Measurements from ENCODE around the gene IGLON5. TPM values are rescaled to one million over a fixed set of nuclear protein-coding genes. Genes with fewer than 3 reads are reported as not detected.

Gene IGLON5
- total and polyA plus RNA-seq, 7 experiments from 2014 or later, result not detected

- ChIA-PET CTCF (no interaction called here), POLR2A (no interaction called here)
- peak overlapping the region in 4 of 9 donors; percentile 15 to 41 (median 27) for H3K27ac Mint-ChIP-seq
- H3K27ac ChIP-seq (ENCODE audit: low read depth, low read length), result no peak overlapping the region
- ATAC-seq (no peak), DNase-seq (no peak)
- intact Hi-C loops (cut with micrococcal nuclease), result no loop called here
- H3K9me3 Mint-ChIP-seq, result peaks cover 0 to 2% (median 0%) of the 10 kb centered on the region in 11 donors
- no peak overlapping the region for H3K4me3 ChIP-seq (ENCODE audit: low read length)
- no peaks in the 10 kb centered on the region for H3K27me3 Mint-ChIP-seq
- H3K36me3 ChIP-seq (ENCODE audit: control insufficient read depth in 2 of 3, insufficient read depth in 3 of 3, low read length in 3 of 3), result peaks cover 0 to 38% (median 6%) of the 10 kb centered on the region in 3 experiments
- H3K9me3 ChIP-seq (ENCODE audit: control insufficient read depth in 2 of 3, low read length in 3 of 3), result no peaks in the 10 kb centered on the region
- peaks cover 0 to 14% of the 10 kb centered on the region in 2 donors for H3K4me1 ChIP-seq (ENCODE audit: control insufficient read depth in 2 of 2, insufficient read depth in 2 of 2, low read length in 2 of 2)
- peaks cover 7 to 32% (median 11%) of the 10 kb centered on the region in 5 donors for H3K36me3 Mint-ChIP-seq
- no peak overlapping the region for H3K4me3 Mint-ChIP-seq
- peaks cover 16 to 23% (median 20%) of the 10 kb centered on the region in 7 donors for H3K4me1 Mint-ChIP-seq
- H3K27me3 ChIP-seq (ENCODE audit: control insufficient read depth in 2 of 2, insufficient read depth in 2 of 2, low read length in 2 of 2), result no peaks in the 10 kb centered on the region
Observed at GRCh38 chr19:51351266-51351990, 40.0 kb downstream of the IGLON5 start.

- DNase-seq (no peak), ATAC-seq (no peak)
- H3K27me3 Mint-ChIP-seq, result no peaks in the 10 kb centered on the region
- Histone ChIP-seq H3K27me3 (ENCODE audit: control insufficient read depth in 2 of 2, insufficient read depth in 2 of 2, low read length in 2 of 2) (no peaks in the 10 kb centered on the region), H3K9me3 (ENCODE audit: control insufficient read depth in 2 of 3, low read length in 3 of 3) (no peaks in the 10 kb centered on the region), H3K27ac (ENCODE audit: low read depth, low read length) (no peak overlapping the region), H3K4me3 (ENCODE audit: low read length) (no peak overlapping the region), H3K4me1 (ENCODE audit: control insufficient read depth in 2 of 2, insufficient read depth in 2 of 2, low read length in 2 of 2) (peaks cover 0 to 14% of the 10 kb centered on the region in 2 donors), H3K36me3 (ENCODE audit: control insufficient read depth in 2 of 3, insufficient read depth in 3 of 3, low read length in 3 of 3) (peaks cover 0 to 28% (median 3%) of the 10 kb centered on the region in 3 experiments)
- peaks cover 0 to 2% (median 0%) of the 10 kb centered on the region in 11 donors for H3K9me3 Mint-ChIP-seq
- ChIA-PET POLR2A (no interaction called here), CTCF (no interaction called here)
- H3K4me1 Mint-ChIP-seq, result peaks cover 16 to 27% (median 24%) of the 10 kb centered on the region in 7 donors
- H3K36me3 Mint-ChIP-seq, result peaks cover 7 to 23% (median 10%) of the 10 kb centered on the region in 5 donors
- no peak overlapping the region for H3K4me3 Mint-ChIP-seq
- intact Hi-C loops (cut with micrococcal nuclease), result no loop called here
- H3K27ac Mint-ChIP-seq, result no peak overlapping the region
Observed at GRCh38 chr19:51352783-51353360, 41.4 kb downstream of the IGLON5 start.

GRCh38 chr19:51354103-51354741 is 42.8 kb downstream of the IGLON5 start:
- CTCF ChIA-PET, result interaction anchor here (0.6 kb wide), 1 partner anchor 985 kb away, joined by 3 read pairs; no protein-coding TSS in a partner anchor
- DNase-seq, result no peak
- no peaks in the 10 kb centered on the region for H3K27me3 Mint-ChIP-seq
- ATAC-seq, result no peak
- peaks cover 0 to 2% (median 0%) of the 10 kb centered on the region in 11 donors for H3K9me3 Mint-ChIP-seq
- Histone ChIP-seq H3K36me3 (ENCODE audit: control insufficient read depth in 2 of 3, insufficient read depth in 3 of 3, low read length in 3 of 3) (peaks cover 0 to 28% (median 3%) of the 10 kb centered on the region in 3 experiments), H3K9me3 (ENCODE audit: control insufficient read depth in 2 of 3, low read length in 3 of 3) (no peaks in the 10 kb centered on the region), H3K4me3 (ENCODE audit: low read length) (no peak overlapping the region), H3K4me1 (ENCODE audit: control insufficient read depth in 2 of 2, insufficient read depth in 2 of 2, low read length in 2 of 2) (peaks cover 0 to 14% of the 10 kb centered on the region in 2 donors), H3K27ac (ENCODE audit: low read depth, low read length) (peak overlapping the region; percentile 50), H3K27me3 (ENCODE audit: control insufficient read depth in 2 of 2, insufficient read depth in 2 of 2, low read length in 2 of 2) (no peaks in the 10 kb centered on the region)
- POLR2A ChIA-PET, result interaction anchor here (0.8 kb wide), 1 partner anchor 11 kb away, joined by 3 read pairs; no protein-coding TSS in a partner anchor
- H3K4me1 Mint-ChIP-seq, result peaks cover 21 to 27% (median 24%) of the 10 kb centered on the region in 7 donors
- H3K4me3 Mint-ChIP-seq, result peak overlapping the region in 8 of 10 donors; percentile 9 to 79 (median 70)
- peaks cover 7 to 23% (median 10%) of the 10 kb centered on the region in 5 donors for H3K36me3 Mint-ChIP-seq
- intact Hi-C loops (cut with micrococcal nuclease), result no loop called here
- peak overlapping the region; percentile 39 to 88 (median 78) for H3K27ac Mint-ChIP-seq

GRCh38 chr19:51354742-51355148 is 43.3 kb downstream of the IGLON5 start:
- Mint-ChIP-seq H3K9me3 (peaks cover 0 to 2% (median 0%) of the 10 kb centered on the region in 11 donors), H3K27ac (peak overlapping the region; percentile 39 to 88 (median 78)), H3K36me3 (peaks cover 7 to 22% (median 10%) of the 10 kb centered on the region in 5 donors), H3K4me1 (peaks cover 21 to 31% (median 24%) of the 10 kb centered on the region in 7 donors), H3K4me3 (peak overlapping the region; percentile 0 to 79 (median 69)), H3K27me3 (no peaks in the 10 kb centered on the region)
- ChIA-PET POLR2A (interaction anchor here (0.8 kb wide), 1 partner anchor 11 kb away, joined by 3 read pairs; no protein-coding TSS in a partner anchor), CTCF (interaction anchor here (0.6 to 0.8 kb wide), 2 partner anchors 11 to 986 kb away, joined by 3 read pairs; partner anchors contain the start of gene ETFB)
- intact Hi-C loops (cut with micrococcal nuclease), result no loop called here
- peak in 7 of 9 donors; percentile 49 to 70 (median 58) for DNase-seq
- no peaks in the 10 kb centered on the region for H3K9me3 ChIP-seq (ENCODE audit: control insufficient read depth in 2 of 3, low read length in 3 of 3)
- peaks cover 0 to 14% of the 10 kb centered on the region in 2 donors for H3K4me1 ChIP-seq (ENCODE audit: control insufficient read depth in 2 of 2, insufficient read depth in 2 of 2, low read length in 2 of 2)
- H3K36me3 ChIP-seq (ENCODE audit: control insufficient read depth in 2 of 3, insufficient read depth in 3 of 3, low read length in 3 of 3), result peaks cover 0 to 28% (median 3%) of the 10 kb centered on the region in 3 experiments
- H3K27ac ChIP-seq (ENCODE audit: low read depth, low read length), result peak overlapping the region; percentile 50
- peak; percentile 93 for ATAC-seq
- no peak overlapping the region for H3K4me3 ChIP-seq (ENCODE audit: low read length)
- no peaks in the 10 kb centered on the region for H3K27me3 ChIP-seq (ENCODE audit: control insufficient read depth in 2 of 2, insufficient read depth in 2 of 2, low read length in 2 of 2)

GRCh38 chr19:51356159-51356801 is 44.8 kb downstream of the IGLON5 start:
- H3K27me3 Mint-ChIP-seq, result no peaks in the 10 kb centered on the region
- H3K36me3 ChIP-seq (ENCODE audit: control insufficient read depth in 2 of 3, insufficient read depth in 3 of 3, low read length in 3 of 3), result peaks cover 0 to 13% (median 0%) of the 10 kb centered on the region in 3 experiments
- ChIA-PET CTCF (interaction anchor here (0.6 to 0.7 kb wide), 3 partner anchors 27 to 198 kb away, joined by 3 to 5 read pairs (median 3); no protein-coding TSS in a partner anchor), POLR2A (interaction anchor here (1.2 kb wide), 1 partner anchor 22 kb away, joined by 3 read pairs; no protein-coding TSS in a partner anchor)
- H3K27ac ChIP-seq (ENCODE audit: low read depth, low read length), result no peak overlapping the region
- ATAC-seq (no peak), DNase-seq (no peak)
- peaks cover 7 to 17% (median 10%) of the 10 kb centered on the region in 5 donors for H3K36me3 Mint-ChIP-seq
- peaks cover 21 to 31% (median 25%) of the 10 kb centered on the region in 7 donors for H3K4me1 Mint-ChIP-seq
- peaks cover 0 to 2% (median 0%) of the 10 kb centered on the region in 11 donors for H3K9me3 Mint-ChIP-seq
- intact Hi-C loops (cut with micrococcal nuclease), result no loop called here
- peak overlapping the region in 5 of 9 donors; percentile 43 to 78 (median 59) for H3K27ac Mint-ChIP-seq
- peak overlapping the region in 1 of 10 donors; percentile 15 for H3K4me3 Mint-ChIP-seq
- H3K4me1 ChIP-seq (ENCODE audit: control insufficient read depth in 2 of 2, insufficient read depth in 2 of 2, low read length in 2 of 2), result peaks cover 0 to 14% of the 10 kb centered on the region in 2 donors
- no peaks in the 10 kb centered on the region for H3K9me3 ChIP-seq (ENCODE audit: control insufficient read depth in 2 of 3, low read length in 3 of 3)
- H3K4me3 ChIP-seq (ENCODE audit: low read length), result no peak overlapping the region
- no peaks in the 10 kb centered on the region for H3K27me3 ChIP-seq (ENCODE audit: control insufficient read depth in 2 of 2, insufficient read depth in 2 of 2, low read length in 2 of 2)

- Mint-ChIP-seq H3K9me3 (no peaks in the 10 kb centered on the region), H3K27ac (no peak overlapping the region), H3K4me1 (peaks cover 25 to 43% (median 35%) of the 10 kb centered on the region in 7 donors), H3K4me3 (peak overlapping the region in 1 of 10 donors; percentile 58), H3K27me3 (no peaks in the 10 kb centered on the region), H3K36me3 (peaks cover 0 to 15% (median 0%) of the 10 kb centered on the region in 5 donors)
- ATAC-seq (no peak), DNase-seq (no peak)
- ChIA-PET POLR2A (no interaction called here), CTCF (no interaction called here)
- intact Hi-C loops (cut with micrococcal nuclease), result no loop called here
- H3K4me3 ChIP-seq (ENCODE audit: low read length), result no peak overlapping the region
- H3K36me3 ChIP-seq (ENCODE audit: control insufficient read depth in 2 of 3, insufficient read depth in 3 of 3, low read length in 3 of 3), result peaks cover 0 to 2% (median 0%) of the 10 kb centered on the region in 3 experiments
- no peaks in the 10 kb centered on the region for H3K9me3 ChIP-seq (ENCODE audit: control insufficient read depth in 2 of 3, low read length in 3 of 3)
- no peak overlapping the region for H3K27ac ChIP-seq (ENCODE audit: low read depth, low read length)
- H3K4me1 ChIP-seq (ENCODE audit: control insufficient read depth in 2 of 2, insufficient read depth in 2 of 2, low read length in 2 of 2), result peaks cover 6 to 22% of the 10 kb centered on the region in 2 donors
- no peaks in the 10 kb centered on the region for H3K27me3 ChIP-seq (ENCODE audit: control insufficient read depth in 2 of 2, insufficient read depth in 2 of 2, low read length in 2 of 2)
Observed at GRCh38 chr19:51357952-51358351, 46.5 kb downstream of the IGLON5 start.

Data from naive thymus-derived CD4-positive, alpha-beta T cell (primary cell).